HG02938 (cell line): ENCODE data around the gene ZNF865.
"Not testable (repeated sequence)": the region's sequence is repeated elsewhere in the genome, so short reads cannot be mapped to it uniquely, and the experiment has no call there.

Source experiments
- ATAC-seq: cut with Tn5 transposase; IDR thresholded peaks from one replicate; pipeline ENCODE4 v1.9.1; 2021; ENCODE audit warnings: mild to moderate bottlenecking, moderate library complexity; ENCODE audit not compliant: unreplicated experiment

The ZNF865 gene

DNA sequence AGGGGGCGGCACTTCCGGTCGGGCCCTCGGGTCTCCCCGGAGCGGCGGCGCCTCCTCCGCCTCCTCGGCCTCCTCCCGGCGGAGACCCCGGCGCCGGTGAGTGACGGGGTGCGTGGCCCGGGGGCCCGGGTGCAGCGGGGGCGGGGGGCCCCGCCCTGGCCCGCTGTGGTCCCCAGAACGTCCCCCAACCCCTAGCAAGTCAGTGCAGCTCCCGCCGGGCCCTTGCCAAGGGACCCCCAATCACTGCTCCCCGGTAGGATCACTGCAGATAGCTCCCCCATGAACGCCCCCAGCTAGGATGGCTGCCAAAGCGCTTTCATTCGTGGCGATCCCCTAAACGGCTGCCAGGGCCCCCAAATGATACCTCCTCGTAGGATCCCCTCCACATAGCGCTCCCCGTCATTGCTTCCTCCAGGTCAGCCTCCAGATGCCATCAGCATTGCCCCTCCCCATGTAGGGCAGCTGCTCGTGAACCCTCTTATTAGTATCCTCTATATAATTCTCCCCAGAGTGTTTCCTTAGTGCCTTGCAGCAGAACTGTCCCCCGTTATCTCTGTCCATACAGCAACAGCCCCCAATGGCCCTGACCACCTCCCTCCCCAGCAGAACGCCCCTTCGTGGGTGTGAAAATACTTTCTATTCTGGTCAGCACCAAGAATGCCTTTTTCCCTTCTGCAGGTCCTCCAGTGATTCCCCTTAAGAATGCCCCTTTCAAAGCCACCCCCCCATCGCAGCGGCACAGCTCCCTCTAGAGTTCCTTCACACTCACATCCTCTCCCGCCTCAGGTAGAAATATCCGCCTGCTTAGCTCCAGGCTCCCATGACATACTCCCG, at the start of gene ZNF865:
TSS of gene ZNF865 (plus strand) at position 11 of the 834 bp plus-strand sequence. CDS start 7,972 bp downstream, outside the sequence.
- ATAC-seq: no peak

DNA sequence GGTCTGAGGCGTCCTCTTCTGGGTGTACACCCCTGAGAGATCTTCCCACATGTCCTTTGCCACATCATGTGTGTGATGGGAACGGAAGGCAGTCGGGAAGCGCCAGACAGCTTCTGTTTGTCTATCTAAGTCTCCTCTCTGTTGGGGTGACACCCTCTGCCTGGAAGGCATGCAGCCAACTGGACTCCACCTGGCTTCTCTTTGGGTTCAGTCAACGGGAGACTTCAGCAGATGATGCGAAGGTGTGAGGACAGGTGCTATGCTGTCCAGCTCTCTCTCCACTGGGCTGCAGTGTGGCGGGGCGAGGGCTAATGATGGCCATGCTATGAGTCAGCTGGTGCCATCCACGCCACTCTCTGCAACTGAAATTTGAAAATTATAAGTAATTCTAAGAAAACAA, 45.8 kb upstream of the ZNF865 start:
- ATAC-seq: no peak

DNA sequence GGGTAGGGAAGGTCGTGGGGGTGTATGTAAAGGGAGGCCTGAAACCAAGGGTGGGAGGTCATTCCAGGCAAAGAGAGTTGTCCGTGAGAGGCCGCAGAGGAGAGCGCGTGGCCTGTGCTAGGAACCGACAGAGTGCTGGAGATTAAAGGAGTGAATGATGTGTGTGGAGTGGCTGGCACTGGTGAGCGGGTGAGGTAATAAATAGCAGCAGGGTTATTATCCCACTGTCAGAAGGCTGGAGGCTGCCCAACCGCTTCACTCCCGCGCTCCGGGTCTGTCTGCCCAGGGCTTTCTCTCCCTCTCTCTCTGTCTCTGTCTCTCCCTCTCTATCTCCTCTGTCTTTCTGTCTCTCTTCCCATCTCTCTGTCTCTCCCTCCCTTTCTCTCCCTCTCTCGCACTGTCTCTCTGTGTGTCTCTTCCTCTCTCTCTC, 42.2 kb upstream of the ZNF865 start:
- ATAC-seq: no peak

DNA sequence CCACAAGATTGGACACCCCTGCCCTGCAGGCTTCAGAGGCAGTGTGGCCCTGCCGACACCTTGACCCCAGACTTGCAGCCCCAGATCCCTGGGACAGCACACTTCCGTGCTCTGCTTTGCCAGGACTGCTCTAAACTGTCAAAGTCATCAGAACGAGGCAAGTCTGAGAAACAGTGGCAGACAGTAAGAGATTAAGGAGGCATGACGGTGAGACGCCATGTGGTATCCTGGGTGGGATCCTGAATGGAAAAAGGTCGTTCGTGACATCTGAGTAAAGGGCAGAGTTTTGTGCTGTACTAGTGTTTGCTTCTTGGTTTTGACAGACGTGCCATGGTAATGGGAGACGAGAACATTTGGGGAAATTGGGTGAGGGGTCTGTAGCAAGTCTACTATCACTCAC, 38.6 kb upstream of the ZNF865 start:
- ATAC-seq: no peak

DNA sequence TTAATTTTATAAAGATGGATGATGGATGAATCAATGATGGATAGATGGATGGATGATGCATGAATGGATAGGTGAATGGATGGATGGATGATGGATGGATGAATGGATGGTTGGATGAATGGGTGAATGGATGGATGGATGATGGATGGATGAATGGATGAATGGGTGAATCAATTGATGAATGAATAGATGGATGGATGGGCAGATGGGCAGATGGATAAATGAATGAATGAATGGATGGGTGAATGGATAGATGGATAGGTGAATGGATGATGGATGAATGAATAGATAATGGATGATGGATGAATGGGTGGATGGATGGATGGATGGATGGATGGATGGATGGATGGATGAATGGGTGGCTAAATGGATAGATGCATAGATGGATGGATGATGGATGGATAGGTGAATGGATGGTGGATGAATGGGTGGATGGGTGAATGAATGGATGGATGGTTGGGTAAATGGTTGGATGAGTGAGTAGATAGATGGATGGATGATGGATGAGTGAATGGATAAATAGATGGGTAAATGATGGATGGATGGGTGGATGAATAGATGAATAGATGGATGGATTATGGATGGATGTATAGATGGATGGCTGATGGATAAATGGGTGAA, 37.6 kb upstream of the ZNF865 start:
- no peak for ATAC-seq

DNA sequence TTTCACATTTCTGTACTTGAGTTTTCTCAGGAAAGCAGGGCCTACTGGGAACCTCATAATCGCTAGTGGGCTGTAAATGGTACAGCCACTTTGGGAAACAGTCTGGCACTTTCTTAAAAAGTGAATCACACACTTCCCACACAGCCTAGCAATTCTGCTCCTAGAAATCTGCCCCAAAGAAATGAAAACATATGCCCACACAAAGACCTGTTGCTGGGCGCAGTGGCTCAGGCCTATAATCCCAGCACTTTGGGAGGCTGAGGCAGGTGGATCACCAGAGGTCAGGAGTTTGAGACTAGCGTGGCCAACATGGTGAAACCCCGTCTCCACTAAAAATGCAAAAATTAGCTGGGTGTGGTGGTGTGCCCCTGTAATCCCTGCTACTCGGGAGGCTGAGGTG, 36.0 kb upstream of the ZNF865 start:
- not testable (repeated sequence) for ATAC-seq

DNA sequence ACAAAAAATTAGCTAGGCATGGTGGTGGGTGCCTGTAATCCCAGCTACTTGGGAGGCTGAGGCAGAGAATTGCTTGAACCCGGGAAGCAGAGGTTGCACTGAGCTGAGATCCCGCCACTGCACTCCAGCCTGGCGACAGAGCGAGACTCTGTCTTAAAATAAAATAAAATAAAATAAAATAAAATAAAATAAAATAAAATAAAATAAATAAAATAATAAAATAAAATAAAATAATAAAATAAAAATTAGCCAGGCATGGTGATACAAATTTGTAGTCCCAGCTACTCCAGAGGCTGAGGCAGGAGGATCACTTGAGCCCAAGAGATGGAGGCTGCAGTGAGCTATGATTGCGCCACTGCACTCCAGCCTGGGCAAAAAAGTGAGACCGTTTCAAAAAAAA, 31.5 kb upstream of the ZNF865 start:
- ATAC-seq: not testable (repeated sequence)

DNA sequence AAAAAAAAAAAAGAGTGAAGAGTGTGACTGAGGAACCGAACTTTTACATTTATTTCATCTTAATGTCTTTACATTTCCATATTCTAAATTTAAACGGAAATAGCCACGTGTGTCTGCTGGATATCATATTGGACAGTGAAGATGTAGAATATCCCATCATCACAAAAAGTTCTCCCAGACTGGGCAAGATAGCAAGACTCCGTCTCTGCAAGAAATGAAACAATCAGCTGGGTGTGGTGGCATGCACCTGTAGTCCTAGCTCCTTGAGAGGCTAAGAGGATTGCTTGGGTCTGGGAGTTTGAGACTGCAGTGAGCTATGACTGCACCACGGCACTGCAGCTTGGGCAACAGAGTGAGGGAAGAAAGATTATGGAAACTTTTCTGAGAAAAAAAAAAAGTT, 28.7 kb upstream of the ZNF865 start:
- no peak for ATAC-seq

DNA sequence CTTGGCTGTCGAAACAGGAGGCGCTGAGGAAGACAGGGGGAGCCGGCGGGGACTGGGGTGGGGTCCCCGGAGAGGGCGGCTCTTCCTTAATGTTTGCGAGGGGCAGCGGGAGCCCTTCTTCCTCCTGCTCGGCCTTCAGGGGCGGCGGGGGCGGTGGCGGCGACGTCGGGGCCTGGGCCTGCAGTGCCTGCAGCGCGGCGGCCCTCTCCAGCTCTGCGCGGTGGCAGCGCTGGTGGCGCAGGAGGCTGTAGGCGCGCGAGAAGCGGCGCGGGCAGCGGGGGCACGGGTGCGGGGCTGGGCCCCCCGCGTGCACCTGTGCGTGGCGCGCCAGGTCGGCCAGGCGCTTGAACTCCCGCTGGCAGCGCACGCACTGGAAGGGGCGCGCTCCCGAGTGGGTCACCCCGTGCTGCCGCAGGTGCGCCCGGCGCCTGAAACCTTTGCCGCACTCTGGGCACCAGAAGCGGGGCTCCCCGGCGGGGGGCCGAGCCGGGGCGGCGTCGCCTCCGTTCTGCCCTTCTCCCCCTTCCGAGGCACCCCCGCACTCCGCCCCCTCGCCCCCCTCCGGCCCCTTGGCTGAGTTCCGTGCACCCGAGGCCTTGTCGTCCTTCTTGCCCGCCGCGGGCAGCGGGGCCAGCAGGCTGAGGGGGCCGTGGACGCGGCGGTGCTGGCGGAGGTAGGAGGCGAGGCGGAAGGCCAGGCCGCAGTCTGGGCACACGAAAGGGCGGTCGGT, 27.3 kb upstream of the ZNF865 start:
- no peak for ATAC-seq

DNA sequence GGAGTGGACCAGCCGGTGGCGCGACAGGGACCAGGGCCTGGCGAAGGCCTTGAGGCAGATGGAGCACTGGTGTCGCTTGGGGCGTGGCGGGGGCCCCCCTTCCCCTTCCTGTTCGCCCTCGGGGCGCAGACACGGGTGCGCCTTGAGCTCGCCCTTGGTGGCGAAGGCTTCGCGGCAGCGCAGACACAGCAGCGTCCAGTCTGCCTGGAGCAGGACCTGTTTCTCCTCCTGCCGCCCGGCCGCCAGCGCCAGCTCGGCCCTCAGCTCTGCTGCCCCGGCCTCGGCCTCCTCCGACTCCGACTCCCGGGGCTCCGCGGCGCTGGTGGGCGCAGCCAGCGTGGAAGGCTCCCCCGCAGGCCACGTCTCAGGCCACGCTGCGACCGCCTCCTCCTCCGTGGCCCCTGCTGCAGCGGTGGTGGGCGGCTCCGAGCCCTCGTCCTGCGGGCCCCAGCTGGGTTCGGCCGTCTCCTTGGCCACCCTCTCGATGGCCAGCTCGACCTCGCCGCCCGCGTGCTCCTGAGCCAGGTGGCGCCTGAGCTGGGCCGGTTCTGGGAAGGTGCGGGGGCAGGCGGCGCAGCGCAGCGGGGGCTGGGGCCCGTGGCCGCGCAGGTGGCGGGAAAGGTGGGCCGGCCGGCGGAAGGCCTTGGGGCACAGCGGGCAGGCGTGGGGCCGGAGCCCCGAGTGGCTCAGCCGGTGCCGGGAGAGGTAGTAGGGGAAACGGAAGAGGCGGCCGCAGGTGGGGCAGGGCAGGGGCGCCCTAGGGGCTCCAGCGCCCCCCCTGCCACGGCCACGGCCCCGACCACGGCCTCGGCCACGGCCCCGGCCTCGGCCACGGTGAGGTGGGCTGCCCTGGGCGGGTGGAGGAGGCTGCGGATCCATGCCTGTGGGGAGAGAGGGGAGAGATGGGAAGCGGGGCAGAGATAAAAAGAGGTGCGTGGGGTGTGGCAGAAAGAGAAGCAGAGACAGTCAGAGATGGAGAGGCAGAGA, 26.4 kb upstream of the ZNF865 start:
- ATAC-seq: no peak

DNA sequence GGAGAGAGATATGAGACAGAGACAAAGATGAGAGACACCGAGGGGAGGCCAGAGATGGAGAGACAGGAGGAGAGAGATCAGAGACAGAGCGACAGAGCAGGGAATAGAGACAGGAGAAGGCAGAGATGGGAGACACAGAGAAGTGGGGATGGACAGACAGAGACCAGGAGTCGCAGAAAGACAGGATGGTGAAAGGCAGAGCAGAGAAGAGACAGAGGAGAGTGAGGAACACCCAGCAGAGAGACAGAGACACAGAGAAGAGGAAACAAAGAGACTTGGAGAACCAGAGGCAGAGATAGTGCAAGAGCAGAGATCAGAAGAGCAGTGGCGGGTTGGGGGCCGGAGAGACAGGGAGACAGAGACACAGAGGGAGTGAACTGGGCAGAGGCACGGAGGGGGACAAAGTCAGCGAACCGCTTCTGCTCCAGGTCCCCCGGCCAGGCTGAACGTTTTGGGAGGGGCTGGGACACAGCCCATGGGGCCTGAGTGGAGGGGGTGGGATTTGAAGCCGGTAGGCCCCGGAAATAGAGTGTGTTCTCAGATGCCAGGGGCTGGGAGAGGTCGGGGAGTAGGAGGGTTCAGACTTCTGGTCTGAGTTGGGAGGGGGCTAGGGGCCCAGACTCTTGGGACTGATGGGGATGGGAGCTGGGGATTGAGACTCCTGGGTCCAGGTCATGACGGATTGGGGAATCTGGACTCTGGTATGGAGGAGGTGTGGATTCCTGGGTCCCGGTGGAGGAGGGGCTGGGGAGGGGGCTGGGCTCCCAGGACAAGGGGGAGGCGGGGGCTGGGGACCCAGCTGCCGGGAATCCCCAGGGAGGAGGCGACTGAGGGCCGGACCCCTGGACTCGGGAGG, 25.5 kb upstream of the ZNF865 start:
- no peak for ATAC-seq

DNA sequence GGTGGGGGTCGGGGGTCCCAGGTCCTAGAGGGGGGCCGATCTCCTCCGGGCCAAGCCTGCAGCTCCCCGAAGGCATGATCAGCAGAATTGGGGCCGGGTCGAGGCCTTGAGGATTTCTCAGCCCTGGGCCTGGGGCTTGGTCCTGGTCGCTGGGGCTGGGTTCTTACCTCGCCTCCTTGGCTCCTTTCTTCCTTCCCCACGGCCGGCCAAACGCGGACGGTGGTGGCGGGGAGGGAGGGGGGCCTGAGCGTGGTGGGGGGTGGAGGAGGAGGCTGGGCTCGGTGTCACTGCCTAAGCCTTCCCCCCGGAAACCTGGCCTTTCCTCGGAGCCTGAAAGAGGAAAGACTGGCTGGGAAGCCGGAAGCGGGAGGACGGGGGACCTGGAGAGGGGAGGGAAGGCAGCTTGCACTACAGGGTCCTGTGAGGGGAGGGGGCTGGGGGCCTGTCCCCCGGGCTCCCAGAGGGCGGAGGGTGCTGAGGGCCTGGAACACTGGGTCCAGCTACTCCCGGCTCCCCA, 24.8 kb upstream of the ZNF865 start, which contains the start of gene ZNF579:
TSS of gene ZNF579 (minus strand) at position 221 of the 517 bp plus-strand sequence. CDS start 1,209 bp downstream, outside the sequence.
- no peak for ATAC-seq

DNA sequence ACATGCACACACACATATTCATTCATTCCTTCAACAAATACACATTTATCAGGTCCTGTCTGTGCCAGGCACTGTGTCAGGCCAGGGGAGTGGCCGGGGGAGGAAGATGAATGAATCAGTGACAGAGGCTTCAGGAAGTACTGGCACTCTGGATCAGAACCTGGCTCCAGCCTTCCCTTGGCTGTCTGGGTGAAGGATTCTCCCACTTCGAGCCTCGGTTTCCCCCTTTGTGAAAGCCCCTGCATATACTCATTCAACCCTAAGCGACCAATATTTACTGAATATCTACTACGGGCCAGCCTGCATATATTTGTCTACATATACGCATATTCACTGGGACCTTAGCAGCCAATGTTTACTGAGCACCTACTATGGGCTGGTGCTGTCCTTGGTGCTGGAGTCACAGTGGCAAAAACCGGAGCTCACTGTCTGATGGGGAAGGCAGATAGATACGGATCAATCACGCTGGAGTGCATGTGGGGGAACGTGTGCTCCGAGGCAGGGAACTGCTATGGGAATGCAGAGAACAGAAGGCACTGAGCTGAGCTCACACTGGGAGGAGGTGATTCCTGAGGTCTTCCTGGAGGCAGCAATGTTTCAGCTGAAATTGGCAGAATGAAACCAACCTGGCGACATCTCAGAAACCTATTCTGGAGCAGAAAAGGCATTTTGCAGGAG, 24.2 kb upstream of the ZNF865 start:
- ATAC-seq: no peak

DNA sequence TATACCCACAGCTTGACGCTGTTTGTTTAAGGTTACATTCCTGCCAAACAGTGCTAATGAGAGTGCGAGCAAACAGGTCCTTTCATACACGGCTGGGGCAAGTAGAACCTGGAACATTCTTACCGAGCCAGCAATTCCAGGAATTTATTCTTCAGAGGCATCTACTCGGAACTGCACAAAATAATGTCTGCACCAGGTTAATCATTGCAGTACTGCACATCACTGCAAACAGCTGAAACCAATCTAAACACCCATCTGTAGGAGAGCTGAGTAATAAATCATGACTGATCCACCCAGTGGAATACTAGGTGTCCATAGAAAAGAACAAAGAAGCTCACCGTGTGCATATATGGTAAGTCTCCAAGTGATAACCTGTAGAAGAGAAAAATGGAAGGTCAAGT, 23.6 kb upstream of the ZNF865 start:
- no peak for ATAC-seq

DNA sequence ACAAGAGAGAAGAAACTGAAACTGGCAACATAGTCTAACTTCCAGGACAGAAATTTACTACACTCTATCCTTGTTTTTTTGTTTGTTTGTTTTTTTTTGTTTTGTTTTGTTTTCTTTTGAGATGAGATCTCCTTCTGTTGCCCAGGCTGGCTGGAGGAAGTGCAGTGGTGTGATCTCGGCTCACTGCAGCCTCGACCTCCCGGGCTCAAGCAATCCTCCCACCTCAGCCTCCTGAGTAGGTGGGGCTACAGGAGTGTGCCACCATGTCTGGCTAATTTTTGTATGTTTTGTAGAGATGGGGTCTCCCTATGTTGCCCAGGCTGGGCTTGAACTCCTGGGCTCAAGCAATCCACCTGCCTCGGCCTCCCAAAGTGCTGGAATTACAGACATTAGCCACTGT, 23.2 kb upstream of the ZNF865 start:
- ATAC-seq: not testable (repeated sequence)

DNA sequence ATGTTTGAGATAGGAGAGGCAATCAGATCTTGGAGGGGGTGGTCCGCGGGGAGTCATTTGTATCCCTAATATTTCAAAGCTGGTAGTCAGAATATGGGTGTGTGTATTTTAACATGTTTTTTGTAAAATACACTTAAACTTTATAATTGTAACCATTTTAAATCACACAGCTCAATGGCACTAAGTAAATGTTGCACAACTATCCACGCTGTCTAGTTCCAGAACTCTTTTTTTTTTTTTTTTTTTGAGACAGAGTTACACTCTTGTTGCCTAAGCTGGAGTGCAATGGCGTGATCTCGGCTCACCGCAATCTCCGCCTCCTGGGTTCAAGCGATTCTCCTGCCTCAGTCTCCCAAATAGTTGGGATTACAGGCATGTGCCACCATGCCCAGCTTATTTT, 21.6 kb upstream of the ZNF865 start:
- ATAC-seq: not testable (repeated sequence)

DNA sequence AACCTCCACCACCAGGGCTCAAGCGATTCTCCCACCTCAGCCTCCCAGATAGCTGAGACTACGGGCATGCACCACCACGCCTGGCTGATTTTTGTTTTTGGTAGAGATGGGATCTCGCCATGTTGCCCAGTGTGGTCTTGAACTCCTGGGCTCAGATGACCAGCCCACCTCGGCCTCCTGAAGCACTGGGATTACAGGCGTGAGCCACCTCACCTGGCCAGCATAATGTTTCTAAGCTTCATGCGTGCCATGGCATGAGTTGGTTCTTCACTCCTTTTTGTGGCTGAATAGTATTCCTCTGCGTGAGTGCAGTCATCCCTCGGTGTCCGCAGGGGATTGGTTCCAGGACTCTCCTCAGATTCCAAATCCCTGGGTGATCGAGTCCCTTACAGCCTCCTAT, 20.6 kb upstream of the ZNF865 start:
- no peak for ATAC-seq

DNA sequence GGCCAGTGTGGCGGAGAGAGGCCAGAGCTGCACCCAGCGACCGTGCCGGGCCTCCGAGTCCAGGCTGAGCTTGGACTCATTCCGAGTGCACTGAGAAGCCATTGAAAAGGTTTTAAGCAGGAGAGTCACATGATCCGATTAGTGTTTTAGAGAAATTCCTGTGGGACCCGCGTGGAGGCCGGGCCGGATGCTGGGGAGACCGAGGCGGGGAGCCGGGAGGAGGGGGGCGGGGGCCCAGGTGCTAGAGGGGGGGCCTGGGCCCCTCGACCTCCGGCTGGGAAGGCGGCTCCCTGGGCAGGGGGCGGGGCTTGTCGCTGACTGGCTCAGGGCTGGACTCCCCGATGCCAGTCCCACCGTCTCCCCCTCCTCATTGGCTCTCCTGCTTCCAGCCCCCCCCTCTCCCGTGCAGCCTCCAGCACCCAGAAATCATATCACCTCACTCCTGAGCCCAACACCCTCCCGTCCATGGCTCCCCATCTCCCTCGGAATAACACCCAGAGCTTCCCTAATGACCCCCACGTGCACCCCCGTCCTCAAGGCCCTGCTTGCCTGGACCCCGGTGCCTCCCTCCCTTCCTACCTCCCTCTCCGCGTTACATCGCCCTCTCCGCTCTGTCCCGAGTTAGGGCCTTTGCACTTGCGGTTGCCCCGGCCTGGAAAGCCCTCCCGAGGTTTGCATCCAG, 19.6 kb upstream of the ZNF865 start:
- no peak for ATAC-seq
